Endometrial microvascular endothelial cells (primary cell): Measurements from ENCODE around the gene PHLPP2. TPM values are rescaled to one million over a fixed set of nuclear protein-coding genes. Genes with fewer than 3 reads are reported as not detected.

Experiments used
- in situ Hi-C: cut with HindIII; loops from 2 replicates; pipeline ENCODE4 v1.10.0; 2017; ENCODE audit warnings: low sequenced_read_pairs, low pct_unique_long_range_greater_than_20kb; ENCODE audit errors: inconsistent ontology term
- total RNA-seq: library from RNA; depleted of rRNA; stranded (reverse); fragments of >200 nt; gene quantifications from one replicate; pipeline ENCODE4 v1.2.3, GENCODE V29; 2015; ENCODE audit errors: inconsistent ontology term

PHLPP2 gene
- total RNA-seq, 1 donor from 2014 or later = 6.8 TPM

- in situ Hi-C loops = no loop called here
Measured at GRCh38 chr16:71675380-71675779, 49.1 kb downstream of the PHLPP2 start.

- in situ Hi-C loops = no loop called here
Measured at GRCh38 chr16:71674229-71674628, 50.3 kb downstream of the PHLPP2 start.

GRCh38 chr16:71673582-71673973 lies 50.9 kb downstream of the PHLPP2 start:
- in situ Hi-C loops = no loop called here

GRCh38 chr16:71672803-71673581 lies 51.5 kb downstream of the PHLPP2 start:
- in situ Hi-C loops = no loop called here

- in situ Hi-C loops = no loop called here
Measured at GRCh38 chr16:71672125-71672524, 52.4 kb downstream of the PHLPP2 start.

- in situ Hi-C loops = no loop called here
Measured at GRCh38 chr16:71671165-71671564, 53.3 kb downstream of the PHLPP2 start.

- in situ Hi-C loops = no loop called here
Measured at GRCh38 chr16:71670537-71670936, 54.0 kb downstream of the PHLPP2 start.

GRCh38 chr16:71669926-71670536 lies 54.5 kb downstream of the PHLPP2 start:
- in situ Hi-C loops = no loop called here

GRCh38 chr16:71666928-71667707 lies 57.4 kb downstream of the PHLPP2 start:
- in situ Hi-C loops = no loop called here

GRCh38 chr16:71666264-71666663 lies 58.2 kb downstream of the PHLPP2 start:
- in situ Hi-C loops = no loop called here

- in situ Hi-C loops = no loop called here
Measured at GRCh38 chr16:71659471-71659870, 65.0 kb downstream of the PHLPP2 start.

- in situ Hi-C loops = no loop called here
Measured at GRCh38 chr16:71658771-71659170, 65.7 kb downstream of the PHLPP2 start.

- in situ Hi-C loops = no loop called here
Measured at GRCh38 chr16:71649704-71650103, 74.8 kb downstream of the PHLPP2 start.

- in situ Hi-C loops = no loop called here
Measured at GRCh38 chr16:71648921-71649320, 75.6 kb downstream of the PHLPP2 start.

- in situ Hi-C loops = no loop called here
Measured at GRCh38 chr16:71648162-71648561, 76.3 kb downstream of the PHLPP2 start.

- in situ Hi-C loops = no loop called here
Measured at GRCh38 chr16:71647391-71647790, 77.1 kb downstream of the PHLPP2 start.

- in situ Hi-C loops = no loop called here
Measured at GRCh38 chr16:71645450-71645849, 79.1 kb downstream of the PHLPP2 start.

GRCh38 chr16:71637398-71637797 lies 87.1 kb downstream of the PHLPP2 start:
- in situ Hi-C loops = no loop called here

GRCh38 chr16:71635632-71636031 lies 88.9 kb downstream of the PHLPP2 start:
- in situ Hi-C loops = no loop called here

- in situ Hi-C loops = no loop called here
Measured at GRCh38 chr16:71631776-71632175, 92.7 kb downstream of the PHLPP2 start.
